ENCODE data around the gene NKAP.
"Not testable (repeated sequence)": the region's sequence is repeated elsewhere in the genome, so short reads cannot be mapped to it uniquely, and the experiment has no call there.

Gene NKAP

GRCh38 chrX:119983494-119983893 is 39.9 kb upstream of the NKAP start:
- no peak for DNase-seq (ENCODE audit: low read depth in 1 of 2, low spot score in 1 of 2)
- no peak for TF ChIP-seq POLR2AphosphoS5 (IDR thresholded peaks at IDR 0.05; ENCODE audit: low read depth)
- TF ChIP-seq CTCF (IDR thresholded peaks at IDR 0.05; ENCODE audit: insufficient read depth, low read length), result no peak
- TF ChIP-seq REST (IDR thresholded peaks at IDR 0.05; ENCODE audit: insufficient replicate concordance, low read depth), result no peak
- no peak for TF ChIP-seq SPI1 (IDR thresholded peaks at IDR 0.05; ENCODE audit: borderline replicate concordance, low read depth)
- no peak for TF ChIP-seq GABPA (IDR thresholded peaks at IDR 0.05; ENCODE audit: low read depth)
- Histone ChIP-seq H3K27me3 (ENCODE audit: insufficient read depth, poor library complexity, severe bottlenecking) (no peaks in the 10 kb centered on the region), H3K27ac (replicated peaks) (no peak overlapping the region), H3K4me3 (replicated peaks; ENCODE audit: insufficient read depth, low read length) (no peak overlapping the region)

GRCh38 chrX:119982145-119982544 is 38.6 kb upstream of the NKAP start:
- Histone ChIP-seq H3K27ac (replicated peaks) (no peak overlapping the region), H3K4me3 (replicated peaks; ENCODE audit: insufficient read depth, low read length) (no peak overlapping the region), H3K27me3 (ENCODE audit: insufficient read depth, poor library complexity, severe bottlenecking) (no peaks in the 10 kb centered on the region)
- no peak for TF ChIP-seq SPI1 (IDR thresholded peaks at IDR 0.05; ENCODE audit: borderline replicate concordance, low read depth)
- no peak for TF ChIP-seq GABPA (IDR thresholded peaks at IDR 0.05; ENCODE audit: low read depth)
- no peak for TF ChIP-seq POLR2AphosphoS5 (IDR thresholded peaks at IDR 0.05; ENCODE audit: low read depth)
- TF ChIP-seq CTCF (IDR thresholded peaks at IDR 0.05; ENCODE audit: insufficient read depth, low read length), result no peak
- TF ChIP-seq REST (IDR thresholded peaks at IDR 0.05; ENCODE audit: insufficient replicate concordance, low read depth), result no peak
- no peak for DNase-seq (ENCODE audit: low read depth in 1 of 2, low spot score in 1 of 2)

- Histone ChIP-seq H3K4me3 (replicated peaks; ENCODE audit: insufficient read depth, low read length) (no peak overlapping the region), H3K27ac (replicated peaks) (no peak overlapping the region), H3K27me3 (ENCODE audit: insufficient read depth, poor library complexity, severe bottlenecking) (no peaks in the 10 kb centered on the region)
- DNase-seq (ENCODE audit: low read depth in 1 of 2, low spot score in 1 of 2), result peak in 1 of 2 experiments; percentile 47
- TF ChIP-seq CTCF (IDR thresholded peaks at IDR 0.05; ENCODE audit: insufficient read depth, low read length) (peak; percentile 17), GABPA (IDR thresholded peaks at IDR 0.05; ENCODE audit: low read depth) (no peak)
Observed at GRCh38 chrX:119981286-119982070, 37.9 kb upstream of the NKAP start.

GRCh38 chrX:119977172-119977571 is 33.6 kb upstream of the NKAP start:
- H3K27me3 ChIP-seq (ENCODE audit: insufficient read depth, poor library complexity, severe bottlenecking); DNase-seq (ENCODE audit: low read depth in 1 of 2, low spot score in 1 of 2); H3K27ac ChIP-seq (replicated peaks); H3K4me3 ChIP-seq (replicated peaks; ENCODE audit: insufficient read depth, low read length): not testable (repeated sequence)
